COLO668 (cell line): ENCODE data around the gene AMN.
"Not testable (repeated sequence)": the region's sequence is repeated elsewhere in the genome, so short reads cannot be mapped to it uniquely, and the experiment has no call there.

Experiments used
- DNase-seq: peaks from one replicate; lab custom pipeline; 2025; ENCODE audit not compliant: unreplicated experiment; lab: John Stamatoyannopoulos, UW

AMN gene

GRCh38 chr14:102922490-102923200, at the start of gene AMN:
Gene AMN (plus strand): TSS chr14:102922663. CDS start chr14:102922689, 26 bp downstream.
- DNase-seq, result peak; percentile 22

GRCh38 chr14:102873131-102873530, 49.3 kb upstream of the AMN start:
- no peak for DNase-seq

GRCh38 chr14:102873546-102874061, 48.9 kb upstream of the AMN start:
- no peak for DNase-seq

- no peak for DNase-seq
These were observed 46.8 kb upstream of the AMN start for GRCh38 chr14:102875652-102876051.

GRCh38 chr14:102877511-102877910, 45.0 kb upstream of the AMN start:
- DNase-seq, result not testable (repeated sequence)

GRCh38 chr14:102878174-102878969, 44.1 kb upstream of the AMN start:
- DNase-seq, result no peak

- no peak for DNase-seq
These were observed 43.4 kb upstream of the AMN start for GRCh38 chr14:102878970-102879460.

- DNase-seq, result no peak
These were observed 40.1 kb upstream of the AMN start for GRCh38 chr14:102882226-102882906.

- DNase-seq, result no peak
These were observed 39.3 kb upstream of the AMN start for GRCh38 chr14:102883089-102883541.

GRCh38 chr14:102883554-102883953, 38.9 kb upstream of the AMN start:
- DNase-seq, result no peak

GRCh38 chr14:102885737-102886447, 36.6 kb upstream of the AMN start:
- no peak for DNase-seq

- DNase-seq, result no peak
These were observed 33.7 kb upstream of the AMN start for GRCh38 chr14:102888748-102889147.

- no peak for DNase-seq
These were observed 32.8 kb upstream of the AMN start for GRCh38 chr14:102889615-102890014.

- no peak for DNase-seq
These were observed 31.4 kb upstream of the AMN start for GRCh38 chr14:102891111-102891510.

- no peak for DNase-seq
These were observed 30.9 kb upstream of the AMN start for GRCh38 chr14:102891556-102891955.

GRCh38 chr14:102892651-102893050, 29.8 kb upstream of the AMN start:
- DNase-seq, result no peak

- DNase-seq, result no peak
These were observed 29.0 kb upstream of the AMN start for GRCh38 chr14:102893452-102893851.

GRCh38 chr14:102896735-102897134, 25.7 kb upstream of the AMN start:
- DNase-seq, result not testable (repeated sequence)

GRCh38 chr14:102897299-102898027, 25.0 kb upstream of the AMN start:
- no peak for DNase-seq

GRCh38 chr14:102898298-102898697, 24.2 kb upstream of the AMN start:
- DNase-seq, result no peak
